ENCODE data around the gene GNAS-AS1.

The GNAS-AS1 gene

DNA sequence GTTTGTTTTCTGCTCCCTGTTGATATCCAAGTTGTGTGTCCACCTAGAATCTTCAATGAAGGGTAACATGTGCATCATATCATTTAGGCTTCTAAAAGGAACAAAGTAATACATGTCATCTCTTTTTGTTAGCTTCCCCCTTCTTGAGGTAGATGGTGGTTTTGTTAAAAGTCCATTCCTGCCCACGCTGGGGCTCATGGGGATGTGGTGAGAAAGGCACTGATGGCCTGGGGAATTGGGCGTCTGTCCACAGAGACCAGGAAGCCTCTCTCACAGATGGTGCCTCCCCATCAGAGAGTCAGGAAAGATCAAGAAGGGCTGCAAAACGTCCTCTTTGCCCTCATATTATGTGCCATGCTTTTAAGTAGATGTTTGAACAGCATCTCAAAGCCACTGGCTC is 34.3 kb upstream of the GNAS-AS1 start:
- DNase-seq = no peak

DNA sequence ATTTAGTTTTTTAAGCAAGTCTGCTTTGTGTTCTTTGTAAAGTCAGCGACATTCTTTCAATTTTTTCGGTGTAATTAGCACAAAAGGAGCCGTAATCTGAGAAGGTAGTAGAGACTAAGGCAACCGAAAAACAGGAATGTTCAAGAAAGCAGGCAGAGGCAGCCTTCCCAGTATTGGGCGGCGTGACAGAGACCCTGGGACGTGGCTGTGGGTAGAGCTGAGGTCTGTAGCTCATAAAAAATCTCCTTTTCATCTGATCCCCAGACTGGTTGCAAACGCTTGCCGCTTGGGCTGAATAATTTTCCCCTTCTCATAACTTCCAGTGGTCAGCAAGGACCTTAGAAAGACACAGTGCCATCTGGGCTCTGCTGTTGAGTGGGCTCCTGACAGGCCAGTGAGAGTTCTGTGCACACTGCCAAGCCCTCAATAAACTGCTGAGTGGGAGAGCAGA is 32.6 kb upstream of the GNAS-AS1 start:
- no peak for DNase-seq

DNA sequence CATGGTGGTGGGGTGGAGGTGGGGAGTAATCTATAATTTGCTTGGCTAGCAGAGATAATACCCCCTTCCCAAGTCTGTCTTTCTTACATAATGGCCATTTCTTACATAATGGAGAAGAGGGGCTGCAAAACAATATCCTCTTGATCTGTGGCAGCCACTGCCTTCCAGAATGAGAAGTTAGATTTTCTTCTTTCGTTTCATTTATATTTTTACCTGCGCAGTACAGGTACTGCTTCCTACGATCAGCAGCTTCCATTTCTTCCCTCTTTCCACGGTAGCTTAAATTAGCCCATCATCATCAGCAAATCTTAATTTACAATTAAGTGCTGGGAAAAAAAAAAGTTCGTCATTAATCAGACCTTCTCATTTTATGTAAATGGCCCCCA is 32.0 kb upstream of the GNAS-AS1 start:
- DNase-seq = no peak

DNA sequence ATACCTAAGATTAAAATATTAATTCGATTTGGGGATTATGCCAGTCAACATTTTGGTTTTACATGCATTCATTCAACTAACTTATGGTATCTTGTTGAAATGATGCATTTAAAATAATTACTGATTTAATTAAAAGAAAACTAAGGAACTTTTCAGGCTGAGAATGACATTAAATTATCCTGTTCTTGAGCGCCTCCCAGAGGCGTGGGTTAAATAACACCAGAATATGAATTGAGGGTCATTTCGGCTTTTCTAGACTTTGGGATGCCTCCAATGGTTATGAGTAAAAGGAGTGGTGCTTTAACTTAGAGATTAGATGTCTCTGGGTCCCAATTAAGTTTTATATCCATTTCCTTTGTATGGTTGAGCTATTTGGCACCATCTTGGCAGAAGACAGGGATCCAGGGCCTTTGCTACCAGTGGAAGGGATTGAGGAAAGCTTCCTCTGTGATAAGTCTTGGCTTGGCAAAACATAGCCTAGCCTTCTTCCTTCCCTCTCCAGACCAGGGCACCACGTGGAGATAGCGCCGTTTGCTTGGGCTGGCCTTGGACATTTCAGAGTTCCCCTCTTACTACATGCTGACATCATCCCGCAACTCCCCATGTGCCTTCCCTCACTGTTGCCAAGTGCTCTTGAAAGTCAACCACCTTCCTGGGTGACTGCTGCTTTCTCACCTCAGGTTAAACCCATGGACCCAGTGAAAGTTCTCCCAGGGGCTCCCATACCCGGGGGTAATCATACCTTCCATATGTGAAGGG is 30.5 kb upstream of the GNAS-AS1 start:
- DNase-seq = no peak

DNA sequence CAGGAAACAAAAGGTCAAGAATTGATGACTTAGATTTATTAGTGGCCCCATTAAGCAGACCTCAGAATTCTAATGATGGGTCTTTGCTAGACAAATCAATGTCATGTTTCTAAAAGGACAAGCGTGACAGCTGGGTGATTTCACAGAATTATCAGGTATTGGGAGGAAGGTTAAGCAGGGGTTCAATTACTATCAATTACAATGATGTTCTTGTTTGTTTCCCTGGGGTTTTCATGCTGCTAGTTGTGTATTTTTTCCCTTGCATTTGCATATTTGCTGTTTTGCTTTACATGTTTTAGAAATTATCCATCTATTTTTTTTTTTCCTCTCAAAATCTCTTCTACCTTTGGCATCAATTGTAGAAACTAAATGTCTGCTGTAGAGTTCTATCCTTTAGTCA is 29.7 kb upstream of the GNAS-AS1 start:
- DNase-seq = no peak

DNA sequence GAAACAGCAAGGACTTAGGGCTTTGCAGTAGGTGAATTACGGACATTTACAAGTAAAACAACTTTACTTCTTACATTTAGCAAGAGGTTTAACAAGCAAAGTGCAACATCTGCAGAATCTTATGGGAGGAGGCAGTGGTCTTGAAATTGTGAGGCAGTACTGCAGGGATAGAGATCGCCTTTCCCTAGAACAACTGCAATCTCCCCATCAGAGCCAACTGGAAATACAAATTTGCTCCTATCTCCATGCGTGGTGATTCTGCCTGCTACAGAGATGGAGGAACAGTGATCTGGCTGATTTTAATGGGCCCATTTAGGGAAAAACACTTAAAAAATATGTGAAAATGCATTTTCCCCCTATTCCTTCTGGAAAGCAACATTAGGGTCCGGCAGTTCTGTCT is 27.7 kb upstream of the GNAS-AS1 start:
- DNase-seq = no peak

DNA sequence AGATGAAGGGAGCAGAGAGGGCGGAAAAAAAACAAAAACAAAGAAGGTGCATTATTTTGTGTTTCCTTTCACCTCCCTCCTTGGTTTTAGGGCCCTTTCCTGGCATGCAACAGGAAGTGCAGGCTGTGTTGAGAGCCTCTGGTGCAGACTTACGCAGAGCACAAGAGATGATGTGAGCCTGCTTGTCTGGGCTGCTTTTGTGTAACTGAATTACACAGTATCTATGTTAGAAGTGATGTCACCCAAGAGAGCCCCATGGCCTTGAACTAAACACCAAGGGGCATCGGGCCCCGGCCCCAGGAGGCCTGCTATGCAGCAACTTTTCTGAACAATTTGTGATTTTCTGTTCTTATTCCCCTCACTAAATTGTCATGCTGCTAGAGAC is 27.3 kb upstream of the GNAS-AS1 start:
- DNase-seq = no peak

DNA sequence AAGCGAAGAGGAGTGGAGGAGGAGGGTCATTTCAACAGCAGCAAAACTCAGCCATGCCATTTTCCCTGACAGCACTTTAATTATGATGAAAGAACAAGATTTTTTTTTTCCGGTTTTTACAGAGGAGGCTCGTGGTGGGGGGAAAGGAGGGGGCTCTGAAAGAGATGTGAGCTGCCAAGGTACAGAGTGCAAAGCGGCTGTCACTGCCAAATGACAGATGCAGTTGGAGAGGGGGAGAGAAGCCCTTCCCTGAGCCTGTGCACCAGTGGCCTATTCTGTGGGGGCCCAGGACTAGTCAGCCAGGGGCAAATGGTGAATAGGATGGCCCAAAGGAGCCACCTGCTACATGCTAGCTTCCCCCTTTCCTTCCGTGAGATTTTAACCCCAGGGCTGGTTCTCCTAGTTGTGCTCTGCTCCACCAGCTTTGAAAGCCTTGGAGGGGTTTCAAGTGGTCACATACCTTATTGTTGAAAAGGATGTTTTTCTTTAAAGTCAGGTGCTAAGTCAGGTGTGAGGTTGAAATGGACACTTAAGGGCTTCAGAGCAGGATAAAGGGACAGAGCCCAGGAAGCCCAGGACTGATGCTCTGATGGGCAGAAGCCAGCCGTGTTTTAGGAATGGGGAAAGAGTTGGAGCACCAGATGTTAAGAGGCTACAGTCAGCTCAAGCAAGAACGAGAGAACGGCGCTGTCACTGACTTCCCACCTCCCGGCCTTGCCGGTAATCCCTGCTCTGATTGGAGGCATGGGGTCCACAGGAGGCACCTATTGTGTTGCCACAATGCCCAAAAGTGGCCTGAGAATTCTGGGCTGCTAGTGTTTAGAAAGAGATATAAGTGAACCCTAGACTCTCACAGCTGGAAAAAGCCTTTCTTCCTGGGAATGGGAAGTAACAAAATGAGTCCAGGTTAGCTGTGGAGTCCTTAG is 26.6 kb upstream of the GNAS-AS1 start:
- no peak for DNase-seq

DNA sequence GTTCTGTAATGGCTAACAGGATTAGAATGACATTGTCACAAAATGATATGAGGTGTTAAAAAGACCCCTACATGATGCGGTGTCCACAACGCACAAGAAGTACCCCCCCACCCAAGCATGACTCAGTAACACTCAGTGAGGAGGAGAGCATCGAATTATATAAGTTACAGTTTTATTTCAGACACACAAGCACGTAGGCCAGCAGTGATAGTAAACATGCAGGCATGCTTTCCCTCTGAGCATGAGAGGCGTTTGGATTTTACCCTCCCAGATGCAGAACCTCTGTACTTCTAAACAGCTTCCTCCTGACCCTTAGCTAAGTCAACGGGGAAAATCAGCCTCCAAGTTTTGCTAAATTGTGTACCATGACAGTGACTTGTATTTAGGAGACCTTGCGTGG is 25.7 kb upstream of the GNAS-AS1 start:
- no peak for DNase-seq

DNA sequence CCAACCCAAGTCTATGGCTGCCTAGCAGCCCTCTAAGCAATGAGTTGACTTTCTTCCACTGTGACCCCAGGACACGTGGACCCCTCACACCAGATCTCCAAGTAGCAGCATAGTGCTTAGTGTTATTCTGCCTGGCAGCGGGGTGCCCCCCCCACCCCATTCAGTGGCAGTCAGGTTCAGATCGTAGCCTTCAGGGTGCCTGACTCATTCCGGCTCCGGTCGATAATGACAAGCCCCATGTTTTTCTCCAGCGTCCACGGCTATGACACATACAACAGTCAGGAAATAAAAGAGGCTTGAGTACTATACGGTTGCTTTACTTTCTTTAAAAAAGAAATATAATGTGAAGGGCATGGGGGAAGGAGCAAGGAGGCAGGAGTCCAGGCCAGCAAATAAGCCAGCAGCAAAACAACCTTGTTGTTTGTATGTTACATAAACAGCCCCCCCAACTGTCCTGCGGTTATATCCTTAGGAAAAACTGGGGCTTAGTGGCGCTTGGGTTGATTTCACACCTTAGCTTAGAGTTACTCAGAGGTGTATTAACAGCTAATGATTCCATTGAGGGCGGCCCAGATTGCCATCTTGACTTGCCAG is 24.9 kb upstream of the GNAS-AS1 start:
- DNase-seq = no peak

DNA sequence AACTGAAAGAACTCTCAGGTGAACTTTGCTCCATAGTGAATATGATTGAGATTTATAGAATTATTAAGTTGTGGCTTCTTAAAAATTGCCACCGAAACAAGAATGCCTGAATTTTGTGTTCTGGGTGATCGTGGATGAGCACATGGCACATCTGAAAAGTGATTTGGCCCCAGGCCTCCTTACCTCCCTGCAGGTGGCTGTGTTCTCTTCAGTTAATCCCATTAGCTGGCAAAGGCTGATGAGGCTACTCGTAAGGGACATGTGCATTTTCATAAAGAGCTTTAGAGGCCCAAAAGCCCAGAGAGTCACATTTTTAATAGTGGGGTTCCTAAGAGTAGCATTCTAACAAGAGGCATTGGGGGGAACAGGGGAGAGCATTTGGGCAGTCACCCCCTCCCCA is 24.4 kb upstream of the GNAS-AS1 start:
- no peak for DNase-seq

DNA sequence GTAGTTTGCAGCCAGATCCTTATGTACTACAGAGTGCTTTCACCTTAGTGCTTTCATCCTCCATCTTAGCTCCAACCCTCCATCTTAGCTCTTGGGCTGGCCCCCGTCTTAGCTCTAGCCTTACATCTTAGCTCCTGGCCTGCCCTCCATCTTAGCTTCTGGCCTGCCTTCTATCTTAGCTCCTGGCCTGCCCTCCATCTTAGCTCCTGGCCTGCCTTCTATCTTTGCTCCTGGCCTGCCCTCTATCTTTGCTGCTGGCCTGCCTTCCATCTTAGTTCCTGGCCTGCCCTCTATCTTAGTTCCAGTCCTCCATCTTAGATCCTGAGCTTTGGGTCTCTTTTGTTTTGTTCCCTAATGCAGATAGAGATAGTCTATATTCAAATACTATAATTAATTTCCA is 23.8 kb upstream of the GNAS-AS1 start:
- DNase-seq = no peak

DNA sequence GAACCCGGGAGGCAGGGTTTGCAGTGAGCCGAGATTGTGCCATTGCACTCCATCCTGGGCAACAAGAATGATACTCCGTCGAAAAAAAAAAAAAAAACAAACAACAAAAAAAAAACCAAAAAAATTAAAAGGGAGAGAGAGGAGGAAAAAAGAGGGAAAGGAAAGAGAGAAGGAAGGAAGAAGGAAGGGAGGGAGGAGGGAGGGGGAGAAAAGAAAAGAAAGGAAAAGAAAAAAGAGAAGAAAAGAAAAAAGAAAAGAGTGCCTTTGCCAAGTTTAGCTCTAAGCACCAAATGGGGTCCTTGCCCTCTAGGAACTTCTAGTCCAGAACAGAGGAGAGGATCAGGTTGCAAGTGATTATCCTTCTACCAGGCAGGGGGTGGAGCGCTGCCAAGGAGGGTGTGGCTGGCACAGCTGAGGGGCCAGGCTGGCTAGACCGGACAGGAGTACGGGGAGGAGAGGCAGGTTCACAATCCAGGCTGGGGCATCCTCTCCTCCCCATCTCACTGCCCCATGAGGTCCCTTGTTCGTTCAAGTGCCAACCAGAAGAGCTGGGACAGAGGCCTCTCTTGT is 20.9 kb upstream of the GNAS-AS1 start:
- no peak for DNase-seq

DNA sequence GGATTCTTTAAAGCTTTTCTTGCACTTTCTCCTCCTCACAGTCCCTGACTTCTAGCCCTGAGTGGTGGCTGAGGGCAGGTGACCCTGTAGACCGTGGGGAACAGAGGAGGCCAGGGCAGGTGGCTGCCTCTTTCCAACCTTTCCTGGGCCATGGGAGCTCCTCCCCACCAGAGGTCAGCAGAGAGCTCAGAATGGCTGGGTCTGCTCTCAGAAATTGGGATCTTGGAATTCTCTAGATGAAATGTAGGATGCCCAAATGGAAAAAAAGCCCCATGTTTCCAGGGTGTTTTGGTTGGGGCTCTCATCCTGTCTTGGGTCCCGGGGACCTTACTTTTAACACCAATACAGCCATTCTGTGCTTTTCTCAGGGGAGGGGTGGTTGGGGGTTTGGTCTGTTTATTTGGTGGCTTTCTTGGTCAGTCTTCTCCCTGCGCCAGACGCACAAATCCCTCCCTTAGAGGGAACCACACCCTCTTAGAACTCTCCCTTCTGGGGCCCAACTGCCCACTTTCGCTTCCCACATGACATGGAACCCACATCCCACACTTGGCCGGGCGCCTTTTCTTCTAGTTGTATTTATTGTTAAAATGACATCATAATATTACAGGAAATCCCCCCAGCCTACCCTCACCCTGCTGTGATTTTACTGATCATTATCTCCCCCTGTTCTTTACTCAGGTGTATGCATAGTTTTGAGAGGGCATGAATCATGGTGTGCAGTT is 19.8 kb upstream of the GNAS-AS1 start:
- peak; percentile 47 to 63 for DNase-seq

DNA sequence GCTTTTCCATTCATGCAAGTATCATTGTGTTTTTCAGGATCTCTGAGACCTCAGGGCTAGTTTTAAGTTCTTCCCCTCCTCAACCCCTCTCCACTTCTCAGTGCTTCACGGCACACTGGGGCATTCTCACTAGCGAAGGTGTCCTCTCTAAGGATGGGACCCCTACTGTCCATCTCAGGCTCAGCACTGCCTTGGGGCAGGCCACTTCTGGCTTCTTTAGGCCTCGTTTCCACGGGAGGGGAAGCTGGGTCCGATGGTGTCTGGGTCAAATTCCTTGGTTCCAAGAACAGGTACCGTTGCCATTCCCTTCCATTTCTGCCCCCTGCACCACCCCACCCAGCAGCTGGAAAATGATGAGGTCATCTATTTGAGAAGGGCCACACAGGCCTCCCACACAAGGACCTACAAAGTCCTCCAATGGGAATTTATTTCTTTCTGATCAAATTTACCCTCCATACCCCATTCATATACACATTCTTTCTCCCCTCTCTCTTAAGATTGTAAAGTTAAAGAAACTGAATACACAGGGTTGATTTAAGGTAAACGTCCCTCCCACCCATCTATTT is 19.0 kb upstream of the GNAS-AS1 start:
- DNase-seq = no peak

DNA sequence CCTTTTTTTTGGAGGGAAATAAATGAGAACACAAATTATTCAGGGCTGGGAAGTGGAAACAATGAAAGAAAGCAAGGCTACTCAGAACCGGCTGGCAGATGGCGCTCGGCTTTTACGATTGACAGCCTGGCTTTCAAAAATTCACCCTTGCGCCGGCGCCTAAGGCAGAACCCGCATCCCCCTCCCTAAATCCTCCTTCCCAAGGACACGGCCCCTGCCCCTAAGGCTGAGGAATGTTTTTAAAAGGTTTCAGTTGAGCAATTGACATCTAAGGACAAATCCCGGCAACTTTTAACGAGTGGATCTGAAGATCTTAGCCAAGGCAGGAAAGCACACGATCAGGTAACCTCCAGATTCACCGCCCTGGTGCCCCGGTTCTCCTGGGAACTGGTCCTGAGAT is 18.1 kb upstream of the GNAS-AS1 start:
- no peak for DNase-seq

DNA sequence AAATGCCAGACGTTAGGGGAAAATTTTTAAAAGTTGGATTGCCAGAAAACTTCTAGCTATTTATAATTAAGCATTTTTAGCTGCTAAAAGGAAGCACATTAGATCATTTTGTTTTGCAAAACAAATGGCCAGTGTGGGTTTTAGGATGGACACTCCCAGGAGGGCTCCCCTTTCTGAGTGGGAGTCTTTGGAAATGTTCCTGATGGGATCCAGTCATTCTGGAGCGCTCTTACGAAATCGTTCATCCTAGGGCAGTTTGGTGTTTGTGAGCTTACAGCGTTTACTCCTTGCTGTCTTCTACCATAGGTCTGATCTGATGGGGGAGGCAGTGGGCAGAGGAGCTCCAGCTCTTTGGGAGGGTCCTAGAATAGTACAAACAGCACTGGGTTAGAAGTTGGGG is 16.5 kb upstream of the GNAS-AS1 start:
- no peak for DNase-seq

DNA sequence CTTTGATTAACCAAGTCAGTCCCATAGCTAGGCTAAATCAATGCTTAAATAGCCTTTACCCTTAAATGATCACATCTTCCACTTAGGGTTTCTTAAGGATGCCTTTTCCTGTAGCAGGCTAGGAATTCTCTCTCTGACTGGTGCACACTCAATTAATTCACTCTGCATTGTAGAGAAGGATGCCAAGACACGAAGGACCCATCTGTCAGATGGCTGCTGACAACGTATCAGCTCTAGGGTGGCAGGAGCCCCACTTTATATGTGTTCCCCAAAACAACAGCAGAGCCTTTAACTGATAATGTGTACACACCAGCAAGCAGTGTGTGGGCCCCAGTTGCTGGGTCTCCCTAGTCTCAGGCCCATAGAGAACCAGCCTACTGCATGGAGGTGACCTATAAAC is 15.1 kb upstream of the GNAS-AS1 start:
- no peak for DNase-seq

DNA sequence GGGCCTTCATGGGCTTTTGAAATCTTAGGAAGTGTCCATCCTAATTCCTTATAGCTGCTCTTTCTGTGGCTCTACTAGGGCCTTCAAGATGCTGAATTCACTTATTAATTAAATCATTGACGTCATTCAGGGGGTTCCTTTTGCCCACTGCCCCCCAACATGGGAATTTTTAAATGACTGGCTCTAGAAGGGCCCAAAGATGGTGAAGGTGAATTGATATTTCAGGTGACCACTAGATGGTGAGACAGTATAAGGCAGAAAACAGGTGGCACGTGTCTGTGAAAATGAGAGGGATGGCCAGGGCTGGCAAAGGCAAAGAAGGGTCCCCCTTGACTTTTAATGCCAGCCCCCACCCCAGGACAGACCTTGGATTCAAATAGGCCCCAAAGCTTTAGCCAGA is 13.6 kb upstream of the GNAS-AS1 start:
- DNase-seq = no peak

DNA sequence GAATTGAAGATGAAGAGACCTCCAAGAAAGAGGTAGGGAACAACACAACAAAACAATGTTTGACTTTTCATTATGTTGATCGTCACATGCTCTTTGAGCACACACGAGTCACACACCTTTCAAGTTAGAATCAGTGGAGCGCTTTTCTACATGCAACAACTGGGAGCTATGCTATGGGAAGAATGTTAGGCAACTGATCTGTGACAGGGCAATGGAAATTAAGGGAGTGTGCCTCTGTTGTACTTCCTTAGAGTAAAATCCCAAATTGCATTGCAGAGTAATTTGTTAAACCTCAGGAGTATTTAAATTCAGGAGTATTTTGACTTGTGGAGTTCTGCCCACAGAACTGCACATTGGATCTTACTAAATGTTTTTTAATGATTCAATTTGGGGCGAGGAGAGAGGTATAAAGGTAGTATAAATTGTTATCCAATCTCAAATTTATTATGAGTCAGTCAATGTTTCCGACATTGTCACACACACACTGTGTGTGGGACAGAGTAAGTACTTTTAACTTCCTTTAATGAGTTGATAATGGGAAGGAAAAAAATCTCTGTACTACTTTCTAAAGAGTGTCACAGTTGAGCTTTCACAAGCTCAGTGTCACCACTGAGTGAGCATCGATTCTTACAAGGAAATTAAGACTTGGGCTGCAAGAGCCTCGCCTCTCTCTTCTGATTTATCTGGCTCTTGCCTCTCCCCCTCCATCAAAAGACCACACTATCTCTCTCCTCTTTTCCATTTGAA is 12.5 kb upstream of the GNAS-AS1 start:
- no peak for DNase-seq

DNA sequence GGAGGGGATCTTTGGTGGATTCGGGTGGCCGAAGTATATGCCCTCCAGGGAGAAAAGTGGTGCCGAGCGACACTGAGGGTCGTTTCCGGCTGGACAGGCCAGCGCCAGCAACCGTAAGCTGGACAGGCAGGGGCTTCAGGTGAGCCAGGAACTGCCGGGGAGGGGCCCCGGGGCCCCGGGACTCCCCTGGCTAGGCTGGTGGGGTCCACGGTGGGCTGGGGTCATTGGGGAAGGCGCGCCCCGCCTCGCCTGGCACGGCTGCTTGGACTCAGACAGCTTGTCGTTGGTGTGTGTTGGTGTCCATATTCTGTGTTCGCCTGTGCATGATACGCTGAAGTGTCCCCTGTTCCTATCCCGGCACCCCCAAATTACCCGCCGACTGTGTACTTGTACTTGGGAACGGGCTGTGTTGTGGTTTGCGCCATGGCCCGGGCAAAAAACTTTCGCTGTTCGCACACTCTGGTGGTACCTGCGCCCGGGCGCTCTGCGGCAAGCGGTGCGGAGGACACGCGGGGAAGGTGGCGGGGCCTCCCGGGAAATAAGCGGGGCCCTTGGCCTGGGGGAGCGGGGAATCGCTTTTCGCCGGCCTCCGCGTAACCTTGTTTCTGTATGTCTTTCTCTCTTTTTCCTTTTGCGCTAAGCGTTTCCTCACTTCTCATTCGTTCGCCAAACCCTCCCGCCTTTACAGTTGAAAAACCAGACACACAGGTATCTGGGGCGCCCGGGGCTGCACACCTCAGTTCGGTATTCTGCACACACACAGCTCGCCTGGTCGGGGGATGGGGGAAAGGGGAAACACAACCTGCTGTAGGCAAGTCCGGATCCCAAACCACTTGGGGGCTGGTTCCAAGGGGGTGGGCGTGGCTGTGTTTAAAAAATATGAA is 5.0 kb upstream of the GNAS-AS1 start:
- no peak for DNase-seq

All from activated CD4-positive, alpha-beta T cell treated with anti-CD3 and anti-CD28 coated beads for 4 hours (primary cell).